Lung (tissue), 12 donors: ENCODE results near the gene CELSR1. TPM values are rescaled to one million over a fixed set of nuclear protein-coding genes. Genes with fewer than 3 reads are reported as not detected.

Source experiments
- ATAC-seq: fragments of 200-7000 bp; cut with Tn5 transposase; one replicate; pipeline ENCODE4 v1.9.1; 2020; ENCODE audit warnings: moderate number of reproducible peaks; ENCODE audit not compliant: insufficient read depth, low FRiP score
- DNase-seq, 3 donors: peaks; one replicate each; pipeline ENCODE4 v3.0.0-alpha.2; 2013 to 2017
- H3K27ac ChIP-seq, 2 donors: one replicate each; pipeline ENCODE4 v1.5.1; 2013; ENCODE audit warnings: mild to moderate bottlenecking in 2 of 2, moderate library complexity in 2 of 2, control low read depth in 1 of 2, inconsistent platforms in 1 of 2, low read depth in 1 of 2, low read length in 1 of 2
- H3K27me3 ChIP-seq, 3 donors: one replicate each; pipeline ENCODE4 v1.5.1; 2013; ENCODE audit warnings: low read length in 2 of 3; ENCODE audit not compliant: control insufficient read depth in 3 of 3, insufficient read depth in 3 of 3
- H3K36me3 ChIP-seq, 4 donors: one replicate each; pipeline ENCODE4 v1.5.1; 2013; ENCODE audit warnings: low read length in 4 of 4, mild to moderate bottlenecking in 1 of 4, moderate library complexity in 1 of 4; ENCODE audit not compliant: control insufficient read depth in 4 of 4, insufficient read depth in 4 of 4
- H3K4me1 ChIP-seq, 5 donors: one replicate each; pipeline ENCODE4 v1.5.1; 2013; ENCODE audit warnings: low read length in 5 of 5, mild to moderate bottlenecking in 2 of 5, moderate library complexity in 1 of 5; ENCODE audit not compliant: control insufficient read depth in 5 of 5, insufficient read depth in 5 of 5
- H3K4me3 ChIP-seq: one replicate; pipeline ENCODE4 v1.5.1; 2013; ENCODE audit warnings: mild to moderate bottlenecking, control low read depth, moderate library complexity
- H3K9ac ChIP-seq, 2 donors: one replicate each; pipeline ENCODE4 v1.5.1; 2013; ENCODE audit warnings: low read length in 2 of 2, control low read depth in 1 of 2; ENCODE audit not compliant: insufficient read depth in 1 of 2
- H3K9me3 ChIP-seq, 4 donors: one replicate each; pipeline ENCODE4 v1.5.1; 2013; ENCODE audit warnings: low read length in 3 of 4, mild to moderate bottlenecking in 1 of 4, moderate library complexity in 1 of 4; ENCODE audit not compliant: control insufficient read depth in 4 of 4, insufficient read depth in 3 of 4
- CTCF ChIP-seq: IDR thresholded peaks from 2 replicates; pipeline ENCODE4 v1.5.1; 2012; ENCODE audit warnings: mild to moderate bottlenecking; ENCODE audit errors: control extremely low read depth, extremely low read depth
- WGBS, 2 donors: extraction: QIAGEN DNeasy Blood & Tissue Kit; methylation state at CpG; one replicate each; pipeline ENCODE4 v1.1.7; 2013; 5-methylcytosine and 5-hydroxymethylcytosine counted together
- polyA plus RNA-seq, 2 donors: library from polyadenylated mRNA; stranded (reverse); fragments of 200-250 nt; gene quantifications; one replicate each; pipeline ENCODE4 v1.2.1, GENCODE V29; 2013
- total RNA-seq, 2 donors: library from RNA; depleted of rRNA in 1 of 2; stranded (reverse); fragments of >200 nt in 1 of 2; gene quantifications; one replicate each; pipeline ENCODE4 v1.2.1, GENCODE V29; 2014 to 2021
- donor health status: control.
- donor health status: control.
- donor health status: Bipolar disorder and iron deficiency.
- donor health status: healthy.
- donor health status: DM: yes; HTN: yes; CAD: no.

CELSR1 gene
- total and polyA plus RNA-seq, 4 donors: 14.0 to 65.9 (median 32.7) TPM

GRCh38 chr22:46379066-46379930, 158.1 kb downstream of the CELSR1 start:
- WGBS, 2 donors: 63 to 83% methylated on average over 29 of the region's 29 CpGs
- peak; percentile 56 to 82 (median 62) for DNase-seq
- peaks cover 3 to 14% (median 5%) of the 10 kb centered on the region in 5 donors for H3K4me1 ChIP-seq
- peaks cover 0 to 2% (median 0%) of the 10 kb centered on the region in 3 donors for H3K27me3 ChIP-seq
- no peak for TF ChIP-seq CTCF
- no peak overlapping the region for H3K4me3 ChIP-seq
- no peak for ATAC-seq
- peaks cover 0 to 6% (median 0%) of the 10 kb centered on the region in 4 donors for H3K9me3 ChIP-seq
- H3K9ac ChIP-seq: no peak overlapping the region
- H3K27ac ChIP-seq: peak overlapping the region in 1 of 2 donors; percentile 90
- no peaks in the 10 kb centered on the region for H3K36me3 ChIP-seq

- H3K27me3 ChIP-seq: peaks cover 0 to 2% (median 0%) of the 10 kb centered on the region in 3 donors
- H3K27ac ChIP-seq: peak overlapping the region in 1 of 2 donors; percentile 90
- H3K9me3 ChIP-seq: peaks cover 0 to 6% (median 0%) of the 10 kb centered on the region in 4 donors
- TF ChIP-seq CTCF: no peak
- WGBS, 2 donors: 59 to 75% methylated on average over 20 to 22 of the region's 22 CpGs
- DNase-seq (no peak), ATAC-seq (no peak)
- H3K4me1 ChIP-seq: peaks cover 3 to 14% (median 5%) of the 10 kb centered on the region in 5 donors
- H3K4me3 ChIP-seq: no peak overlapping the region
- no peaks in the 10 kb centered on the region for H3K36me3 ChIP-seq
- H3K9ac ChIP-seq: no peak overlapping the region
Measured at GRCh38 chr22:46378426-46379065, 158.9 kb downstream of the CELSR1 start.

- no peak for TF ChIP-seq CTCF
- Histone ChIP-seq H3K36me3 (peaks cover 0 to 3% (median 0%) of the 10 kb centered on the region in 4 donors), H3K4me1 (peaks cover 3 to 14% (median 5%) of the 10 kb centered on the region in 5 donors), H3K9ac (peak overlapping the region in 1 of 2 donors; percentile 18), H3K27me3 (peaks cover 0 to 2% (median 0%) of the 10 kb centered on the region in 3 donors), H3K4me3 (no peak overlapping the region), H3K9me3 (peaks cover 0 to 6% (median 0%) of the 10 kb centered on the region in 4 donors), H3K27ac (peak overlapping the region in 1 of 2 donors; percentile 90)
- DNase-seq (peak; percentile 34 to 54 (median 46)), ATAC-seq (peak; percentile 64)
- WGBS, 2 donors: 60 to 86% methylated on average over 27 of the region's 27 CpGs
Measured at GRCh38 chr22:46377525-46378425, 159.6 kb downstream of the CELSR1 start.
